GM18507 (cell line): ENCODE results near the gene UBE2QL1.
"Not testable (repeated sequence)": the region's sequence is repeated elsewhere in the genome, so short reads cannot be mapped to it uniquely, and the experiment has no call there.

Source experiments
- DNase-seq: peaks from one replicate; pipeline ENCODE4 v3.0.0; 2011; ENCODE audit warnings: low read depth; ENCODE audit not compliant: insufficient read length; ENCODE audit errors: extremely low spot score
- FAIRE-seq: peaks from 2 replicates; lab custom pipeline; 2011; peaks lifted over from hg19 to GRCh38; lab: Jason Lieb, UNC

UBE2QL1 gene

GRCh38 chr5:6510973-6511372, 62.3 kb downstream of the UBE2QL1 start:
- FAIRE-seq (no peak), DNase-seq (no peak)

GRCh38 chr5:6515812-6516211, 67.2 kb downstream of the UBE2QL1 start:
- FAIRE-seq, DNase-seq: not testable (repeated sequence)

GRCh38 chr5:6516823-6517222, 68.2 kb downstream of the UBE2QL1 start:
- no peak for FAIRE-seq
- DNase-seq: no peak

- FAIRE-seq: no peak
These were observed 68.9 kb downstream of the UBE2QL1 start for GRCh38 chr5:6517510-6517909.

GRCh38 chr5:6518298-6519057, 69.8 kb downstream of the UBE2QL1 start:
- no peak for FAIRE-seq
- DNase-seq: no peak

More at GRCh38 chr5:6517510-6517909, 68.9 kb downstream of the UBE2QL1 start:
- no peak for DNase-seq

- no peak for FAIRE-seq
- no peak for DNase-seq
These were observed 71.5 kb downstream of the UBE2QL1 start for GRCh38 chr5:6520201-6520600.

- DNase-seq: no peak
- FAIRE-seq: no peak
These were observed 73.7 kb downstream of the UBE2QL1 start for GRCh38 chr5:6522331-6522730.

GRCh38 chr5:6522923-6523322, 74.3 kb downstream of the UBE2QL1 start:
- FAIRE-seq (no peak), DNase-seq (no peak)

GRCh38 chr5:6525422-6525821, 76.8 kb downstream of the UBE2QL1 start:
- DNase-seq (no peak), FAIRE-seq (no peak)

- DNase-seq (peak; percentile 25), FAIRE-seq (no peak)
These were observed 77.3 kb downstream of the UBE2QL1 start for GRCh38 chr5:6525910-6526309.

GRCh38 chr5:6527749-6528455, 79.2 kb downstream of the UBE2QL1 start:
- DNase-seq (no peak), FAIRE-seq (no peak)

- DNase-seq (no peak), FAIRE-seq (no peak)
These were observed 86.9 kb downstream of the UBE2QL1 start for GRCh38 chr5:6535594-6535993.

- FAIRE-seq: no peak
These were observed 90.4 kb downstream of the UBE2QL1 start for GRCh38 chr5:6539060-6539459.

GRCh38 chr5:6540111-6540827, 91.6 kb downstream of the UBE2QL1 start:
- DNase-seq: no peak

More at GRCh38 chr5:6539060-6539459, 90.4 kb downstream of the UBE2QL1 start:
- DNase-seq: no peak

GRCh38 chr5:6541256-6542013, 92.8 kb downstream of the UBE2QL1 start:
- FAIRE-seq (no peak), DNase-seq (no peak)

More at GRCh38 chr5:6540111-6540827, 91.6 kb downstream of the UBE2QL1 start:
- FAIRE-seq: no peak

GRCh38 chr5:6542421-6543345, 94.0 kb downstream of the UBE2QL1 start:
- DNase-seq (no peak), FAIRE-seq (no peak)

- FAIRE-seq: no peak
These were observed 94.7 kb downstream of the UBE2QL1 start for GRCh38 chr5:6543346-6543730.

GRCh38 chr5:6543830-6544560, 95.3 kb downstream of the UBE2QL1 start:
- DNase-seq (no peak), FAIRE-seq (no peak)

More at GRCh38 chr5:6543346-6543730, 94.7 kb downstream of the UBE2QL1 start:
- DNase-seq: no peak
